ENCODE measurements around the gene TAAR1.
"Not testable (repeated sequence)": the region's sequence is repeated elsewhere in the genome, so short reads cannot be mapped to it uniquely, and the experiment has no call there.

TAAR1 gene, protein sequence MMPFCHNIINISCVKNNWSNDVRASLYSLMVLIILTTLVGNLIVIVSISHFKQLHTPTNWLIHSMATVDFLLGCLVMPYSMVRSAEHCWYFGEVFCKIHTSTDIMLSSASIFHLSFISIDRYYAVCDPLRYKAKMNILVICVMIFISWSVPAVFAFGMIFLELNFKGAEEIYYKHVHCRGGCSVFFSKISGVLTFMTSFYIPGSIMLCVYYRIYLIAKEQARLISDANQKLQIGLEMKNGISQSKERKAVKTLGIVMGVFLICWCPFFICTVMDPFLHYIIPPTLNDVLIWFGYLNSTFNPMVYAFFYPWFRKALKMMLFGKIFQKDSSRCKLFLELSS

GRCh38 chr6:132659082-132659481, at the start of gene TAAR1:
Gene TAAR1 (minus strand): TSS chr6:132659182. CDS start chr6:132646003, 13,179 bp downstream.
- DNase-seq = no peak

- no peak for DNase-seq
Measured at GRCh38 chr6:132708771-132709170, 49.8 kb upstream of the TAAR1 start.

- DNase-seq = no peak
Measured at GRCh38 chr6:132708002-132708401, 49.0 kb upstream of the TAAR1 start.

DNA sequence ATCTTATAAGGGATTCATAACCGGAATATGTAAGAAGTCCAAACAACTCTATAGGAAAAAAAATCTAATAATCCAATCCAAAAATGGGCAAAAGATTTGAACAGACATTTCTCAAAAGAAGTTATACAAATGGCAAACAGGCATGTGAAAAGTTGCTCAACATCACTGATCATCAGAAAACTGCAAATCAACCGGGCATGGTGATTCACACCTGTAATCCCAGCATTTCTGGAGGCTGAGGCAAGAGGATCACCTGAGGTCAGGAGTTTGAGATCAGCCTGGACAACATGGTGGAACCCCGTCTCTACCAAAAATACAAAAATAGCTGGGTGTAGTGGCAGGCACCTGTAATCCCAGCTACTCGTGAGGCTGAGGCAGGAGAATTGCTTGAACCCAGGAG, 47.8 kb upstream of the TAAR1 start:
- DNase-seq = not testable (repeated sequence)

- DNase-seq = no peak
Measured at GRCh38 chr6:132703936-132704335, 45.0 kb upstream of the TAAR1 start.

DNA sequence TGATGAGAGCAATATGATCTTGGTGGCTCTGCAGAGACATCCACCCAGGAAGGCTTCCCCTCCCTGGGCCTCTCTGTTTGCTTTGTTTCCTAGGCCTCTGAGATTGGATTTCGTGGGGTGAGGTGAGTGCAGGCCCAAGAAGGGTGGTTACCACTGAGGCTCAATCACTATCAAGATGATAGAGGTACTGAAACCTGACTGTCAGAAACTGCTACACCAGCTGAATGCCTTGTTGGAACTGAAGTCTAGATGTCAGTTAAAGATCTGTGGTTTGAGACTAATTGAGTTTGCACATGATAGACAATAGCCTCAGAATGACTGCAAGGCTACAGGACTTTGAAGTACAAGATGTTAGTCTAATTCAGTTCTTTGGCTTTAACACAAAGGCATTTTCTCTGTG, 39.6 kb upstream of the TAAR1 start:
- no peak for DNase-seq

GRCh38 chr6:132695773-132696172, 36.8 kb upstream of the TAAR1 start:
- no peak for DNase-seq

DNA sequence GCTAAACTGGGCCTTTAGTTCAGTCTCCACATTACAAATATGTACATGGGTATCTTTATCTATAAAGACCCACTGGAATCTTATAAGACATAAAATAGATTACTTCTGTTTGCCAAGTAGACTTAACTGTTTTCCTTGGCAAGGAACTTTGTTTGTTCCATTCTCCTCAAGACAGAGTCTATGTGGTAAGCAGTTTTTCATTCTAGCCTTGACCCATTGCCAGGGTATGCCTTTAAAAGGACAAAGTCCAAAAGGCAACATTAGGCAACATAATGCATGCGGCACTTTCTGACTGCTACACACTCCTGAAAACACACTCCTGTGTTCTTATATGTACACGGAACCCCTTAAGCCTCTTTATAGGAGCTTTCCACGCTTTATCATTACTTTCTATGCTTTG, 34.5 kb upstream of the TAAR1 start:
- DNase-seq = no peak

- no peak for DNase-seq
Measured at GRCh38 chr6:132690678-132691077, 31.7 kb upstream of the TAAR1 start.

- DNase-seq = no peak
Measured at GRCh38 chr6:132687306-132687705, 28.3 kb upstream of the TAAR1 start.

GRCh38 chr6:132686531-132686930, 27.5 kb upstream of the TAAR1 start:
- no peak for DNase-seq

GRCh38 chr6:132685009-132685408, 26.0 kb upstream of the TAAR1 start:
- DNase-seq = no peak

GRCh38 chr6:132684272-132684671, 25.3 kb upstream of the TAAR1 start:
- no peak for DNase-seq

- DNase-seq = no peak
Measured at GRCh38 chr6:132683543-132683942, 24.6 kb upstream of the TAAR1 start.

- not testable (repeated sequence) for DNase-seq
Measured at GRCh38 chr6:132679094-132679493, 20.1 kb upstream of the TAAR1 start.

GRCh38 chr6:132675749-132676148, 16.8 kb upstream of the TAAR1 start:
- DNase-seq = no peak

GRCh38 chr6:132675002-132675401, 16.0 kb upstream of the TAAR1 start:
- no peak for DNase-seq

GRCh38 chr6:132673376-132674094, 14.6 kb upstream of the TAAR1 start:
- DNase-seq = no peak

- DNase-seq = no peak
Measured at GRCh38 chr6:132671295-132671694, 12.3 kb upstream of the TAAR1 start.

DNA sequence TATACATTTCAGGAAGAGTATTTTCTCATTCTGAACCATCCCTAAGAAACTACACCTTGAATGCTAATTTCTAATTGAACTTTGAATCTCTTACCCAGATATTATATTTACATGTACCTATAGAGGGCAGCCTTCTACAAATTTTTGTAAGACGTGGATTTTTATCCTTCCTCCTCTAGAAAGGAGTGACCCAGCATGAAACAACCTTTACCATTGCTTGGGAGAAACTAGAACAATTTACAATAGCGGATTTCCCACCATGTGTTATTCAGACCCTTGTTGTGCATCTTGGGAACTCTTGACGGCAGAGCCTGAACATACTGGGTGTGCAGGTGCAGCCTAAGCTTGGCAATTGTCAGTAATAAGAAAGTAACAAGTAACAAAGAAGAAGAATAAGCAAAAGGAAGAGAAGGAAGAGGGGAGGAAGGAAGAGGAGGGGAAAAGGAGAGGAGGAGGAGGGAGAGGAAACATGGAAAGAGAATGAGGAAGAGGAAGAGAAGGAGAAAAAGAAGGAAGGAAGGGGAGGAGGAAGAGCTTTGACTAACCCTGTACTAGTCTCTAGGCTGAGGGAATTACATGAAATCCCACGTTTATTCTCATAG, 10.8 kb upstream of the TAAR1 start:
- no peak for DNase-seq

GRCh38 chr6:132666118-132666517, 7.1 kb upstream of the TAAR1 start:
- DNase-seq = no peak

DNA sequence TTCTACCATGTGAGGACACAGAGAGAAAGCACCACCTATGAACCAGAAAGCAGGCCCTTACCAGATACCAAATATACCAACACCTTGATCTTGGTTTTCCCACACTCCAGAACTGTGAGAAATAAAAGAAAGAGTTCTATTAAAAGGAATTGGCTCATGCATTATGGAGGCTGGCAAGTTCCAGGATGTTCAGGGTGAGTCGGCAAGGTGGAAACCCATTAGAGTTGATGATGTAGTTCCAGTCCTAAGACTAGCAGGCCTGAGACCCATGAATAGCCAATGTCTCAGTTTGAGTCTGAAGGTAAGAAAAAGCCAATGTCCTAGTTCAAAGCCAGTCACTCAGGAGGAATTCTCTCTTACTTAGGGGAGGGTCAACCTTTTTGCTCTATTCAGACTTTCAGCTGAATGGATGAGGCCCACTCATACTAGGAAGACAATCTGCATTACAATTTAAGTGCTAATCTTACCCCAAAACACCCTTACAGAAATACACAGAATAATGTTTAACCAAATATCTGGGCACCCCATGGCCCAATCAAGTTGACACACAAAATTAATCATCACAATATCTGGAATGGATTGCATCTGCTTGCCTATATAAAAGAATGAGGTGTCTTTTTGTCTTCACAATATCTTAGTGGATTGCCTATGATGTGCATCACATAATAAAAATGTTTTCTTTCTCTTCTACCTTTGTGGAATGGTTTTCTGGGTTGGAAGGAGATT, 5.5 kb upstream of the TAAR1 start:
- DNase-seq = no peak

- DNase-seq = no peak
Measured at GRCh38 chr6:132663661-132664060, 4.7 kb upstream of the TAAR1 start.

Measured in stimulated activated CD4-positive, alpha-beta T cell treated with anti-CD3 and anti-CD28 coated beads, Interleukin-2, amount 100 ng/mL, for 24 hours (primary cell).